ENCODE data around the gene HOXB4.

HOXB4 gene

GRCh38 chr17:48564188-48565021 is 13.7 kb downstream of the HOXB4 start:
- Histone ChIP-seq H3K4me1 (ENCODE audit: low read length) (no peaks in the 10 kb centered on the region), H3K36me3 (replicated peaks; ENCODE audit: insufficient read depth, low read length) (no peaks in the 10 kb centered on the region), H3K27me3 (replicated peaks; ENCODE audit: insufficient read depth, low read length) (no peaks in the 10 kb centered on the region), H3K9ac (ENCODE audit: low read length) (no peak overlapping the region), H2AFZ (ENCODE audit: low read length) (no peak overlapping the region), H4K20me1 (ENCODE audit: insufficient read depth, low read length) (no peaks in the 10 kb centered on the region), H3K4me3 (ENCODE audit: low read length) (no peak overlapping the region), H3F3A (ENCODE audit: insufficient read depth, low read length) (no peaks in the 10 kb centered on the region), H3K9me3 (replicated peaks; ENCODE audit: insufficient read depth, low read length) (no peaks in the 10 kb centered on the region), H3K27ac (ENCODE audit: low read length) (no peak overlapping the region), H3K9me2 (replicated peaks; ENCODE audit: insufficient read depth, low read length) (no peaks in the 10 kb centered on the region), H3K79me2 (ENCODE audit: low read length) (0 out of 2 replicates have a peak, but pooled peaks cover 3% of the 10 kb centered on the region), H3K4me2 (ENCODE audit: low read depth, low read length) (no peak overlapping the region)
- no peak for DNase-seq
- no peak for TF ChIP-seq EZH2 (optimal IDR thresholded peaks at IDR 0.05; ENCODE audit: low read depth, low read length)
- TF ChIP-seq CTCF (IDR thresholded peaks at IDR 0.05; ENCODE audit: low read length) = no peak
- no peak for TF ChIP-seq EZH2phosphoT487 (IDR thresholded peaks at IDR 0.05; ENCODE audit: low read length)

- H3K36me3 ChIP-seq (replicated peaks; ENCODE audit: insufficient read depth, low read length) = no peaks in the 10 kb centered on the region
- H2AFZ ChIP-seq (ENCODE audit: low read length) = no peak overlapping the region
- no peak for DNase-seq
- H3K4me2 ChIP-seq (ENCODE audit: low read depth, low read length) = no peak overlapping the region
- no peaks in the 10 kb centered on the region for H4K20me1 ChIP-seq (ENCODE audit: insufficient read depth, low read length)
- H3K4me3 ChIP-seq (ENCODE audit: low read length) = no peak overlapping the region
- no peaks in the 10 kb centered on the region for H3K27me3 ChIP-seq (replicated peaks; ENCODE audit: insufficient read depth, low read length)
- H3K9ac ChIP-seq (ENCODE audit: low read length) = no peak overlapping the region
- no peaks in the 10 kb centered on the region for H3F3A ChIP-seq (ENCODE audit: insufficient read depth, low read length)
- no peaks in the 10 kb centered on the region for H3K9me3 ChIP-seq (replicated peaks; ENCODE audit: insufficient read depth, low read length)
- H3K79me2 ChIP-seq (ENCODE audit: low read length) = 0 out of 2 replicates have a peak, but pooled peaks cover 3% of the 10 kb centered on the region
- no peak overlapping the region for H3K27ac ChIP-seq (ENCODE audit: low read length)
- H3K9me2 ChIP-seq (replicated peaks; ENCODE audit: insufficient read depth, low read length) = no peaks in the 10 kb centered on the region
- no peaks in the 10 kb centered on the region for H3K4me1 ChIP-seq (ENCODE audit: low read length)
- TF ChIP-seq EZH2phosphoT487 (IDR thresholded peaks at IDR 0.05; ENCODE audit: low read length) (no peak), CTCF (IDR thresholded peaks at IDR 0.05; ENCODE audit: low read length) (no peak), EZH2 (optimal IDR thresholded peaks at IDR 0.05; ENCODE audit: low read depth, low read length) (no peak)
Observed at GRCh38 chr17:48563867-48564187, 14.3 kb downstream of the HOXB4 start.

- Histone ChIP-seq H3K9me2 (replicated peaks; ENCODE audit: insufficient read depth, low read length) (no peaks in the 10 kb centered on the region), H3K36me3 (replicated peaks; ENCODE audit: insufficient read depth, low read length) (no peaks in the 10 kb centered on the region), H3K9ac (ENCODE audit: low read length) (no peak overlapping the region), H2AFZ (ENCODE audit: low read length) (no peak overlapping the region), H3K27ac (ENCODE audit: low read length) (no peak overlapping the region), H3K79me2 (ENCODE audit: low read length) (0 out of 2 replicates have a peak, but pooled peaks cover under 1% of the 10 kb centered on the region), H4K20me1 (ENCODE audit: insufficient read depth, low read length) (no peaks in the 10 kb centered on the region), H3K4me2 (ENCODE audit: low read depth, low read length) (no peak overlapping the region), H3F3A (ENCODE audit: insufficient read depth, low read length) (no peaks in the 10 kb centered on the region), H3K4me1 (ENCODE audit: low read length) (no peaks in the 10 kb centered on the region), H3K9me3 (replicated peaks; ENCODE audit: insufficient read depth, low read length) (no peaks in the 10 kb centered on the region), H3K4me3 (ENCODE audit: low read length) (no peak overlapping the region), H3K27me3 (replicated peaks; ENCODE audit: insufficient read depth, low read length) (no peaks in the 10 kb centered on the region)
- no peak for DNase-seq
- TF ChIP-seq EZH2phosphoT487 (IDR thresholded peaks at IDR 0.05; ENCODE audit: low read length) (no peak), EZH2 (optimal IDR thresholded peaks at IDR 0.05; ENCODE audit: low read depth, low read length) (no peak), CTCF (IDR thresholded peaks at IDR 0.05; ENCODE audit: low read length) (no peak)
Observed at GRCh38 chr17:48563385-48563838, 14.7 kb downstream of the HOXB4 start.

All from MM.1S (cell line).